Lung (tissue), 12 donors: ENCODE results near the gene POGZ. TPM values are rescaled to one million over a fixed set of nuclear protein-coding genes. Genes with fewer than 3 reads are reported as not detected.

Experiments used
- ATAC-seq: fragments of 200-7000 bp; cut with Tn5 transposase; one replicate; pipeline ENCODE4 v1.9.1; 2020; ENCODE audit warnings: moderate number of reproducible peaks; ENCODE audit not compliant: insufficient read depth, low FRiP score
- DNase-seq, 3 donors: peaks; one replicate each; pipeline ENCODE4 v3.0.0-alpha.2; 2013 to 2017
- H3K27ac ChIP-seq, 2 donors: one replicate each; pipeline ENCODE4 v1.5.1; 2013; ENCODE audit warnings: mild to moderate bottlenecking in 2 of 2, moderate library complexity in 2 of 2, control low read depth in 1 of 2, inconsistent platforms in 1 of 2, low read depth in 1 of 2, low read length in 1 of 2
- H3K27me3 ChIP-seq, 3 donors: one replicate each; pipeline ENCODE4 v1.5.1; 2013; ENCODE audit warnings: low read length in 2 of 3; ENCODE audit not compliant: control insufficient read depth in 3 of 3, insufficient read depth in 3 of 3
- H3K36me3 ChIP-seq, 4 donors: one replicate each; pipeline ENCODE4 v1.5.1; 2013; ENCODE audit warnings: low read length in 4 of 4, mild to moderate bottlenecking in 1 of 4, moderate library complexity in 1 of 4; ENCODE audit not compliant: control insufficient read depth in 4 of 4, insufficient read depth in 4 of 4
- H3K4me1 ChIP-seq, 5 donors: one replicate each; pipeline ENCODE4 v1.5.1; 2013; ENCODE audit warnings: low read length in 5 of 5, mild to moderate bottlenecking in 2 of 5, moderate library complexity in 1 of 5; ENCODE audit not compliant: control insufficient read depth in 5 of 5, insufficient read depth in 5 of 5
- H3K4me3 ChIP-seq: one replicate; pipeline ENCODE4 v1.5.1; 2013; ENCODE audit warnings: mild to moderate bottlenecking, control low read depth, moderate library complexity
- H3K9ac ChIP-seq, 2 donors: one replicate each; pipeline ENCODE4 v1.5.1; 2013; ENCODE audit warnings: low read length in 2 of 2, control low read depth in 1 of 2; ENCODE audit not compliant: insufficient read depth in 1 of 2
- H3K9me3 ChIP-seq, 4 donors: one replicate each; pipeline ENCODE4 v1.5.1; 2013; ENCODE audit warnings: low read length in 3 of 4, mild to moderate bottlenecking in 1 of 4, moderate library complexity in 1 of 4; ENCODE audit not compliant: control insufficient read depth in 4 of 4, insufficient read depth in 3 of 4
- WGBS, 2 donors: extraction: QIAGEN DNeasy Blood & Tissue Kit; methylation state at CpG; one replicate each; pipeline ENCODE4 v1.1.7; 2013; 5-methylcytosine and 5-hydroxymethylcytosine counted together
- polyA plus RNA-seq, 2 donors: library from polyadenylated mRNA; stranded (reverse); fragments of 200-250 nt; gene quantifications; one replicate each; pipeline ENCODE4 v1.2.1, GENCODE V29; 2013
- total RNA-seq, 2 donors: library from RNA; depleted of rRNA in 1 of 2; stranded (reverse); fragments of >200 nt in 1 of 2; gene quantifications; one replicate each; pipeline ENCODE4 v1.2.1, GENCODE V29; 2014 to 2021
- TF ChIP-seq, protein P1 (sequence below): IDR thresholded peaks from 2 replicates; pipeline ENCODE4 v1.5.1; 2012; ENCODE audit warnings: mild to moderate bottlenecking; ENCODE audit errors: control extremely low read depth, extremely low read depth
- donor health status: control.
- donor health status: control.
- donor health status: Bipolar disorder and iron deficiency.
- donor health status: healthy.
- donor health status: DM: yes; HTN: yes; CAD: no.

The POGZ gene
- total and polyA plus RNA-seq, 4 donors: 12.6 to 131 (median 41.6) TPM

DNA sequence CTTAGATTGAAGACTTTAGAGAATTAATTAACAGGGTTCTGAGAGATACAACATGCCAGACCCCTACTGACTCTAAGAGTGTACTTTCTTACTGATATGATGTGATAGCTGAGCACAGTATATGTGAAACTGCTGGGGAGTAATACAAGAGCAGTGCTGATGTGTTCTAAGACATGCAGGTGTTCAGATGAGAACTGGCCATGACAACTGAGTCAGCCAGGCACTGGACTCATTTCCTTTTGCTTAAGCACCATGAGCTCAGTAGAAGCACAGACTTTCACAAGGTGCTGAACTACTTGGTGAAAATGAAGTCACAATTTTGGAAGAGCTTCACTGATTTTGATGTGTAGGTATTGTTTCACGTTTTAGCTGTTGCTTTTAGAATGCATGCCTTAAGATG is 15.9 kb upstream of the POGZ start:
- TF ChIP-seq, protein P1, sequence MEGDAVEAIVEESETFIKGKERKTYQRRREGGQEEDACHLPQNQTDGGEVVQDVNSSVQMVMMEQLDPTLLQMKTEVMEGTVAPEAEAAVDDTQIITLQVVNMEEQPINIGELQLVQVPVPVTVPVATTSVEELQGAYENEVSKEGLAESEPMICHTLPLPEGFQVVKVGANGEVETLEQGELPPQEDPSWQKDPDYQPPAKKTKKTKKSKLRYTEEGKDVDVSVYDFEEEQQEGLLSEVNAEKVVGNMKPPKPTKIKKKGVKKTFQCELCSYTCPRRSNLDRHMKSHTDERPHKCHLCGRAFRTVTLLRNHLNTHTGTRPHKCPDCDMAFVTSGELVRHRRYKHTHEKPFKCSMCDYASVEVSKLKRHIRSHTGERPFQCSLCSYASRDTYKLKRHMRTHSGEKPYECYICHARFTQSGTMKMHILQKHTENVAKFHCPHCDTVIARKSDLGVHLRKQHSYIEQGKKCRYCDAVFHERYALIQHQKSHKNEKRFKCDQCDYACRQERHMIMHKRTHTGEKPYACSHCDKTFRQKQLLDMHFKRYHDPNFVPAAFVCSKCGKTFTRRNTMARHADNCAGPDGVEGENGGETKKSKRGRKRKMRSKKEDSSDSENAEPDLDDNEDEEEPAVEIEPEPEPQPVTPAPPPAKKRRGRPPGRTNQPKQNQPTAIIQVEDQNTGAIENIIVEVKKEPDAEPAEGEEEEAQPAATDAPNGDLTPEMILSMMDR: no peak
- peaks cover 0 to 3% (median 0%) of the 10 kb centered on the region in 5 donors for H3K4me1 ChIP-seq
- no peaks in the 10 kb centered on the region for H3K36me3 ChIP-seq
- WGBS, 2 donors: 87 to 91% methylated on average over 1 of the region's 1 CpG
- ATAC-seq: no peak
- H3K9ac ChIP-seq: no peak overlapping the region
- peaks cover 0 to 2% (median 0%) of the 10 kb centered on the region in 3 donors for H3K27me3 ChIP-seq
- H3K27ac ChIP-seq: no peak overlapping the region
- no peak overlapping the region for H3K4me3 ChIP-seq
- no peak for DNase-seq
- H3K9me3 ChIP-seq: no peaks in the 10 kb centered on the region

DNA sequence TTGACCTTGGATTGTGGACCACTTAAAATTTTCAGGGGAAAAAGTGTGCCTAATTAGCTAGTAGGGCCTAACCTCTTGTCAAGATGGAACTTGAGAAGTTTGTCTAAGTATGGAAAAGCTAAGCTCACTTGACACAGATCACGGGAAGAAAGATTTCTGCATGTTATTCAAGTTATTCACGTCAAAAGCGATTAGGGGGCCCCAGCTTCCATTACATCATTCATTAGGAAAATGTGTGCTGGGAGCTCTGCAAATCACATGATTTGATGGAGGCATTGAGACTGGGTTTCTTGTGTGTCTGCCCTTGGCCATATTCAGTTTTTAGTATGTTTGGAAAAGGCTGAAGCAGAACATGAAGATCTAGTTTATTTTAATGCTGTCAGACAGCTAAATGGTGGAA is 15.5 kb upstream of the POGZ start:
- Histone ChIP-seq H3K4me3 (no peak overlapping the region), H3K9ac (no peak overlapping the region), H3K27ac (no peak overlapping the region), H3K9me3 (no peaks in the 10 kb centered on the region), H3K27me3 (peaks cover 0 to 2% (median 0%) of the 10 kb centered on the region in 3 donors), H3K36me3 (no peaks in the 10 kb centered on the region), H3K4me1 (peaks cover 0 to 3% (median 0%) of the 10 kb centered on the region in 5 donors)
- TF ChIP-seq, protein P1: no peak
- 90 to 91% methylated on average over 3 of the region's 3 CpGs for WGBS, 2 donors
- ATAC-seq (no peak), DNase-seq (no peak)

DNA sequence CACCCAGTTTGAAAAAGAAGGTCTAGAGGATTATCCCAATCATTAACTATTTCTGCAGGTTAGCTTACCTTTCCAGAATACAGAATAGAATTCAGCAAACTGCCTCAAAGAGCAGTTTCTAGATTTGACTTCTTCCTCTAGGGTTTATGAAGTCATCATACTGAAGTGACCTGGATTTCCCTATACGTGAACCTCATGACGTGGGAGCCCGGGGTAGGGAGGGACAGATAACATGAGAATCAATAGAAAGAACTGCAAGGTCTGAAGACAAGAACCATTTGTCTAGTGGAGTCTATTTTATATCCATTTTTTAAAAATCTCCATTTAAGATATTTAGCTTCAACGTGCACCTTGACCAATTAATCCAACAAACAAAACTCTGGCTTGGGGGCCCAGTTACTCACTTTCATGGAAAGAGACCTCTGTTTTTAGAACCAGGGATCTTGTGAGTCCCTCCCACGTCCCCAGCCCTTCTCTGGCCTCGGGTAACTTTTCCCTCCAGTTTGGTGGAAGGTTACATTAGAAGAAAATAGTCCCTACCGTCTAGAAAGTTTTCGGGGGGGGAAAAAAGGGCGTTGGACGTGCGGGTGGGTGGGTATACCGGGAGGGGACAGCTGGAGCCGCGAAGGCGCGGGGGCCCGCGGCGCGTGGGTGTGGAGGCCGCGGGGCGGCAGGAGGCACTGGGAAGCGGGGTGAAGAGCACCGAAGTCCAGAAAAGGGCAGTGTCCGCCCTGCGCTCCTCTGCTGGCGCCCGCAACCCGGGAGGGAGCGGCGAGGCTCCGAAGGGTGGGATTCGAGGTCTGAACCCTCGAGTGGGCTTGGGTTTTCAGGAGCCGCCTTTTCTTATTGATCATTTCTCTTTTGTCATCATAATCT is 13.8 kb upstream of the POGZ start:
- peaks cover 0 to 3% (median 0%) of the 10 kb centered on the region in 5 donors for H3K4me1 ChIP-seq
- TF ChIP-seq, protein P1: no peak
- peak; percentile 67 to 85 (median 82) for DNase-seq
- no peaks in the 10 kb centered on the region for H3K9me3 ChIP-seq
- H3K27ac ChIP-seq: peak overlapping the region; percentile 71 to 84
- peak overlapping the region; percentile 43 to 81 for H3K9ac ChIP-seq
- no peaks in the 10 kb centered on the region for H3K36me3 ChIP-seq
- peak; percentile 72 for ATAC-seq
- WGBS, 2 donors: 5 to 6% methylated on average over 36 of the region's 36 CpGs
- H3K4me3 ChIP-seq: peak overlapping the region; percentile 18
- H3K27me3 ChIP-seq: no peaks in the 10 kb centered on the region
